Vagina (tissue), 2 donors: ENCODE results near the gene CDK15. TPM values are rescaled to one million over a fixed set of nuclear protein-coding genes. Genes with fewer than 3 reads are reported as not detected.

Source experiments
- DNase-seq, 2 donors: peaks; one replicate each; pipeline ENCODE4 v3.0.0-alpha.2; 2017; ENCODE audit errors: extremely low spot score in 2 of 2
- H3K27ac ChIP-seq: fragments of 200-600 bp; sonication (generic); one replicate; pipeline ENCODE4 v1.5.1; 2019
- H3K27me3 ChIP-seq: fragments of 200-600 bp; sonication (generic); one replicate; pipeline ENCODE4 v1.5.1; 2019
- H3K36me3 ChIP-seq, 2 donors: fragments of 200-600 bp; sonication (generic); one replicate each; pipeline ENCODE4 v1.5.1; 2017 to 2019
- H3K4me1 ChIP-seq: fragments of 200-600 bp; sonication (generic); one replicate; pipeline ENCODE4 v1.5.1; 2019
- H3K4me3 ChIP-seq, 2 donors: fragments of 200-600 bp; sonication (generic); 1 replicate in 1 of 2; 2 replicates in 1 of 2; pipeline ENCODE4 v1.5.1; 2016 to 2019
- H3K9me3 ChIP-seq: fragments of 200-600 bp; sonication (generic); one replicate; pipeline ENCODE4 v1.5.1; 2019
- POLR2A ChIP-seq, 2 donors: fragments of 450-650 bp; IDR thresholded peaks; one replicate each; pipeline ENCODE4 v1.6.1; 2017; ENCODE audit warnings: antibody characterized with exemption in 2 of 2, mild to moderate bottlenecking in 2 of 2, moderate library complexity in 2 of 2
- POLR2AphosphoS5 ChIP-seq, 2 donors: sonication (generic); formaldehyde crosslinking; IDR thresholded peaks; one replicate each; pipeline ENCODE4 v1.9.0; 2017; ENCODE audit warnings: antibody characterized with exemption in 2 of 2, mild to moderate bottlenecking in 2 of 2, low read depth in 1 of 2; ENCODE audit not compliant: insufficient read depth in 1 of 2
- intact Hi-C: fragments of 100-400 bp; cut with DNase I; formaldehyde crosslinking; loops from one replicate; pipeline ENCODE4 v1.15.1; 2023
- total RNA-seq: library from RNA; depleted of rRNA; stranded (reverse); fragments of >200 nt; gene quantifications from one replicate; pipeline ENCODE4 v1.2.3, GENCODE V29; 2016
- TF ChIP-seq, protein P1 (sequence below), 3 experiments: fragments of 450-650 bp in 2 of 3; fragments of 200-600 bp in 1 of 3; sonication (generic) in 1 of 3; IDR thresholded peaks; one replicate each; pipeline ENCODE4 v1.5.1; 2017 to 2019; ENCODE audit warnings: antibody characterized with exemption in 3 of 3, mild to moderate bottlenecking in 2 of 3, moderate library complexity in 2 of 3

CDK15 gene
- total RNA-seq, 1 donor from 2014 or later: not detected

DNA sequence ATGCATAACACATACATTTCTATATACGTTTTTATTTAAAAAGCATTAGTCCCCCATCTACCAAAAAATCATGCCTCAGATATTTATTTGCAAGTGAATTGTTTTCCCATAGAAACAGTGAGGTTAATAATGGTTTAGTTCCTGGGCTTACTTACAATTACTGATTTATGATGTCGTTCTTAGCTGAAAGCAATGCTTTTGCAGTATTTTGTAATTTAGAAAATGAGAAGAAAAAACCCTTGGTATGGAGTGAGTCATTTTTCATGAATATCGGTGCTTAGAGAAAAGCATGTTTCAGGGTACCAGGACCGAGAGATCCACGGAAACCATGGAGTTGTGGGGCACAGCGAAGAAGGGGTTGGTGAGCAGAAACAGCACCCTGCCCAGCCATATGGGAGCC is 12.0 kb upstream of the CDK15 start:
- H3K9me3 ChIP-seq: no peaks in the 10 kb centered on the region
- no peaks in the 10 kb centered on the region for H3K36me3 ChIP-seq
- no peak overlapping the region for H3K27ac ChIP-seq
- H3K27me3 ChIP-seq: no peaks in the 10 kb centered on the region
- DNase-seq: no peak
- intact Hi-C loops: loop anchor here (10.0 kb wide), 1 partner anchor 381 kb away; no protein-coding TSS in a partner anchor
- no peak overlapping the region for H3K4me3 ChIP-seq
- H3K4me1 ChIP-seq: no peaks in the 10 kb centered on the region
- no peak for TF ChIP-seq POLR2A (IDR thresholded peaks at IDR 0.05)
- TF ChIP-seq POLR2AphosphoS5 (IDR thresholded peaks at IDR 0.05; ENCODE audit: insufficient read depth in 1 of 2, low read depth in 1 of 2): no peak
- TF ChIP-seq, protein P1, sequence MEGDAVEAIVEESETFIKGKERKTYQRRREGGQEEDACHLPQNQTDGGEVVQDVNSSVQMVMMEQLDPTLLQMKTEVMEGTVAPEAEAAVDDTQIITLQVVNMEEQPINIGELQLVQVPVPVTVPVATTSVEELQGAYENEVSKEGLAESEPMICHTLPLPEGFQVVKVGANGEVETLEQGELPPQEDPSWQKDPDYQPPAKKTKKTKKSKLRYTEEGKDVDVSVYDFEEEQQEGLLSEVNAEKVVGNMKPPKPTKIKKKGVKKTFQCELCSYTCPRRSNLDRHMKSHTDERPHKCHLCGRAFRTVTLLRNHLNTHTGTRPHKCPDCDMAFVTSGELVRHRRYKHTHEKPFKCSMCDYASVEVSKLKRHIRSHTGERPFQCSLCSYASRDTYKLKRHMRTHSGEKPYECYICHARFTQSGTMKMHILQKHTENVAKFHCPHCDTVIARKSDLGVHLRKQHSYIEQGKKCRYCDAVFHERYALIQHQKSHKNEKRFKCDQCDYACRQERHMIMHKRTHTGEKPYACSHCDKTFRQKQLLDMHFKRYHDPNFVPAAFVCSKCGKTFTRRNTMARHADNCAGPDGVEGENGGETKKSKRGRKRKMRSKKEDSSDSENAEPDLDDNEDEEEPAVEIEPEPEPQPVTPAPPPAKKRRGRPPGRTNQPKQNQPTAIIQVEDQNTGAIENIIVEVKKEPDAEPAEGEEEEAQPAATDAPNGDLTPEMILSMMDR (IDR thresholded peaks at IDR 0.05): no peak

DNA sequence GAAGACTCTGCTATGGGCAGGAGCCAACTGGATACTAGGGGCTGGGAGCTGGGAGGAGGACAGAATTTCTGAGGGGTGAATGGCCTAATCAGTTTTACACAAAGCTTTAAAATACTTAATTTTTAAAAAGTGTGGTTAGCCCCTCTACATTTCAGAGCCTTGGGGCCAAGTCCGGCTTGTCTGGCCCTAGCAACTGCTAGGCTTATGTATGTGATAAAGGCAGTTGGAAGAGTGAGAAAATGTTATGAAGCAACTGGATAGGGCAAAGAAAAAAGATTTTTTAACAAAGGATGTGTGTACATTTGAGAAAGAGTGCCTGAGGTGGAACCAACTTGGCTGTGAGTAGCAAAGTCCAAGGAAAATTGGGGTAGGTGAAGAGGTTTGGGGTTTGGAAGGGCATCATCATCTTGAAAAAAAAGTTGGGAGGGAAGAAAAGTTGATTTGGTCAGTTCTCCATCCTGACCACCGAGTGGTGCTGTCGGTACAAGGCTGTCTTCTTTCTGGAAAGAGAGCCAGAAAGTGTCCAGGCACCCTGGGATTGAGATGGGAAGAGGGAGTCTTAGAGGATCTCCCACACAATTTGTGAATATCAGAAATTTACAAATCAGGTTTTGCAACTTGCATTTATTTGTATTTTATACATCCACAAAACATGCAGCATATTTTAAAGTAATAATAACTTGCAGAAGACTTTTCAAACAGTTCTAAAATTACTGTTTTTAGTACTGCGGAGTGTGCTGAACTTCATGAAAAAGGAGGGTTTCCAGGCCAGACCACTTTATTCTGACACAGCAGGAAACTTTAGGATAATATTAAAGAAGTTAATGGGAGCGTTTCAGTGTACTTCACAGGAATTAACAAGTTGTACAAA is 10.5 kb upstream of the CDK15 start:
- Histone ChIP-seq H3K27me3 (no peaks in the 10 kb centered on the region), H3K36me3 (no peaks in the 10 kb centered on the region), H3K4me3 (no peak overlapping the region), H3K27ac (no peak overlapping the region), H3K9me3 (no peaks in the 10 kb centered on the region), H3K4me1 (no peaks in the 10 kb centered on the region)
- TF ChIP-seq POLR2AphosphoS5 (IDR thresholded peaks at IDR 0.05; ENCODE audit: insufficient read depth in 1 of 2, low read depth in 1 of 2): no peak
- TF ChIP-seq, protein P1 (IDR thresholded peaks at IDR 0.05): peak in 2 of 3 experiments; percentile 35 to 43
- intact Hi-C loops: loop anchor here (10.0 kb wide), 1 partner anchor 379 kb away; no protein-coding TSS in a partner anchor
- no peak for DNase-seq

DNA sequence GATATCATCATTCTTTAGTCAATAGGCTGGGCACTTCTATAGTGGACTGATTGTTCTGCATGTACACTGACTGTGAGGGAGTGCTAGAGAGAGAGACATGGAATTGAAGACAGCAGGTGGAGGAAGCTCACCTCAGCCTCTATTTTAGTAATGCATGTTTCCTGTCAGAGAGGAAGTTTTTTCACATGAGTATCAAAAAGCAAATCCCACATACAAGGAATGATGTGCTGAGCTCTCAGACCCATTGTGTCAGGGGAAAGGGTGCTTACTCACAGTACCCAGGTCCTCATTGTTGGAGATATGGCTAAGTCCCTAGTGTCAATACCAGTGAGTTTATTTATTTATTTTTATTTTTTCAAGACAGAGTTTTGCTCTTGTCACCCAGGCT is 9.9 kb upstream of the CDK15 start:
- Histone ChIP-seq H3K4me1 (no peaks in the 10 kb centered on the region), H3K4me3 (no peak overlapping the region), H3K36me3 (no peaks in the 10 kb centered on the region), H3K27ac (no peak overlapping the region), H3K27me3 (no peaks in the 10 kb centered on the region), H3K9me3 (no peaks in the 10 kb centered on the region)
- intact Hi-C loops: loop anchor here (10.0 kb wide), 1 partner anchor 378 kb away; no protein-coding TSS in a partner anchor
- DNase-seq: no peak
- TF ChIP-seq POLR2AphosphoS5 (IDR thresholded peaks at IDR 0.05; ENCODE audit: insufficient read depth in 1 of 2, low read depth in 1 of 2): no peak
- TF ChIP-seq, protein P1 (IDR thresholded peaks at IDR 0.05): no peak
- TF ChIP-seq POLR2A (IDR thresholded peaks at IDR 0.05): no peak

DNA sequence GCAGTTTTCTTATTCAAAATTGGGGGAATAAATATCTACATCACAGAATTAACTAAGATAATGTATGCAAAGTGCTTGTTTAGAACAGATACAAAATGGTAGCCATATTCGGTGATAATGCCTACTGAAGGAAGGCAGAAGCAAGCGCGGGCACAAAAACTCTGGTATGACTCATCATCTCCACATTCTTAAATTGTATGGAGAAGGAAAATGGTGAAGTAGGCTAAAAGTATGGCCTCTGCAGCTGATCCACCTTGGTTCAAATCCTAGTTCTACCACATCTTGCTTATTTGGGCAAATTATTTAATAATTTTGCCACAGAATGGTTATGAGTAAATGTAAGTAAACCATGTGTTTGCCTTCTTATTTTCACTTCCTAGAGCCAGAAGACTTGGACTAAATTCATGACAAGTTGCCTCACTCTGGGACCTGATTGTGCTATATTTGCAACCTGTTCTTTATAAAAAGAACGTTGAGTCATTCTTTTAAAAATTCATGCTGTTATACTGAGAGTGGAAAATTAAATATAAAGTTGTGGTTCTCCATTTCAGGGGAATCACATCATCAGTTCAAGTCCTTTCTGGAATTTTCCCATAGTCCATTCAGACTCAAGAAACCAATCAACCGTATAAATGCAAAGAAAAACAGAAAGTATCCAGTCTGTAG is 9.0 kb upstream of the CDK15 start:
- Histone ChIP-seq H3K9me3 (no peaks in the 10 kb centered on the region), H3K4me3 (no peak overlapping the region), H3K27ac (no peak overlapping the region), H3K4me1 (no peaks in the 10 kb centered on the region), H3K27me3 (no peaks in the 10 kb centered on the region), H3K36me3 (no peaks in the 10 kb centered on the region)
- no peak for TF ChIP-seq POLR2A (IDR thresholded peaks at IDR 0.05)
- no peak for TF ChIP-seq POLR2AphosphoS5 (IDR thresholded peaks at IDR 0.05; ENCODE audit: insufficient read depth in 1 of 2, low read depth in 1 of 2)
- TF ChIP-seq, protein P1 (IDR thresholded peaks at IDR 0.05): no peak
- intact Hi-C loops: loop anchor here (10.0 kb wide), 1 partner anchor 377 kb away; no protein-coding TSS in a partner anchor
- no peak for DNase-seq
